HEK293T (cell line): ENCODE results near the gene DENND1B.

ENCODE experiments used
- CTCF ChIA-PET: fragments of 350-600 bp; formaldehyde crosslinking; extraction: SDS; loops from one replicate; lab custom pipeline; 2021; ENCODE audit warnings: antibody characterized with exemption, inconsistent platforms; lab: Yijun Ruan, JAX
- POLR2A ChIA-PET: fragments of 350-600 bp; formaldehyde crosslinking; extraction: SDS; loops from one replicate; lab custom pipeline; 2020; ENCODE audit warnings: antibody characterized with exemption, inconsistent platforms; lab: Yijun Ruan, JAX
- DNase-seq: peaks from one replicate; pipeline ENCODE4 v3.0.0; 2012; ENCODE audit warnings: mixed read lengths; ENCODE audit errors: extremely low spot score
- ARNT ChIP-seq: fragments of 450-650 bp; IDR thresholded peaks from 2 replicates; pipeline ENCODE4 v1.6.1; 2017; ENCODE audit warnings: mild to moderate bottlenecking
- BHLHE40 ChIP-seq: fragments of 450-650 bp; IDR thresholded peaks from 2 replicates; pipeline ENCODE4 v1.6.1; 2016; ENCODE audit warnings: mild to moderate bottlenecking, moderate library complexity, borderline replicate concordance
- CTBP1 ChIP-seq: fragments of 450-650 bp; IDR thresholded peaks from 2 replicates; pipeline ENCODE4 v1.6.1; 2016; ENCODE audit warnings: borderline replicate concordance
- ELF4 ChIP-seq: fragments of 450-650 bp; IDR thresholded peaks from 2 replicates; pipeline ENCODE4 v1.6.1; 2017; ENCODE audit warnings: antibody characterized with exemption
- FOXA1 ChIP-seq: fragments of 450-650 bp; IDR thresholded peaks from 2 replicates; pipeline ENCODE4 v1.6.1; 2016; ENCODE audit warnings: mild to moderate bottlenecking
- FOXK2 ChIP-seq: fragments of 450-650 bp; IDR thresholded peaks from 2 replicates; pipeline ENCODE4 v1.6.1; 2016; ENCODE audit warnings: mild to moderate bottlenecking
- FOXM1 ChIP-seq: fragments of 450-650 bp; IDR thresholded peaks from 2 replicates; pipeline ENCODE4 v1.6.1; 2017; ENCODE audit warnings: mild to moderate bottlenecking, borderline replicate concordance
- HDGF ChIP-seq: fragments of 450-650 bp; IDR thresholded peaks from 2 replicates; pipeline ENCODE4 v1.6.1; 2017; ENCODE audit warnings: antibody characterized with exemption, borderline replicate concordance
- L3MBTL2 ChIP-seq: fragments of 450-650 bp; conservative IDR thresholded peaks from 2 replicates; pipeline ENCODE4 v1.6.1; 2016; ENCODE audit warnings: mild to moderate bottlenecking
- LEF1 ChIP-seq: fragments of 450-650 bp; IDR thresholded peaks from 2 replicates; pipeline ENCODE4 v1.6.1; 2017; ENCODE audit warnings: mild to moderate bottlenecking, borderline replicate concordance
- NFRKB ChIP-seq: fragments of 450-650 bp; IDR thresholded peaks from 2 replicates; pipeline ENCODE4 v1.6.1; 2016; ENCODE audit warnings: mild to moderate bottlenecking, moderate library complexity
- PKNOX1 ChIP-seq: fragments of 450-650 bp; IDR thresholded peaks from 2 replicates; pipeline ENCODE4 v1.6.1; 2016
- SP1 ChIP-seq: fragments of 450-650 bp; IDR thresholded peaks from 2 replicates; pipeline ENCODE4 v1.6.1; 2017
- SUZ12 ChIP-seq: fragments of 450-650 bp; IDR thresholded peaks from 2 replicates; pipeline ENCODE4 v1.6.1; 2016; ENCODE audit warnings: mild to moderate bottlenecking
- TARDBP ChIP-seq: fragments of 450-650 bp; IDR thresholded peaks from 2 replicates; pipeline ENCODE4 v1.6.1; 2016
- ZNF384 ChIP-seq: fragments of 450-650 bp; IDR thresholded peaks from 2 replicates; pipeline ENCODE4 v1.6.1; 2016

DENND1B gene

GRCh38 chr1:197696372-197696771, 78.9 kb downstream of the DENND1B start:
- no peak for DNase-seq
- ChIA-PET POLR2A (no interaction called here), CTCF (no interaction called here)
- TF ChIP-seq FOXA1 (no peak), PKNOX1 (no peak), NFRKB (no peak), HDGF (no peak), LEF1 (no peak), ZNF384 (no peak), ARNT (no peak), FOXM1 (no peak), SUZ12 (no peak), L3MBTL2 (no peak), TARDBP (no peak), FOXK2 (no peak), ELF4 (no peak), BHLHE40 (no peak), CTBP1 (no peak), SP1 (no peak)

DNA sequence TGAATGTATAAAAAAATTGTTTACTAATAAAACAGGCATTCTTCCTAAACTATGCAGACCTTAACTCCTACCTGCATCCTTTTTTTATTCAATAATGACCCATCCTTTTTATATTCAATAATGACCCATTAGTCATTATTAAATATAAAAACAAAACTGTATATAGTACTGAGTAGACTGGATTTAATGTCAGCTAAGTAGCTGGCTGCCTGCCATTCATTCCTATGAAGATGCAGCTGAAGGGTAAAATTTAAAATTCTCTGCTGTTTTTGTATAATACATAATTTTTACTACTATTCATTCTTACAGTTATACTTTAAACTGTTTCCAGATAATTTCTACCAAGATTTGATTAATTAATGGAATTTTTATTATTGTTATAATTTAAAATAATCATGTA, 79.3 kb downstream of the DENND1B start:
- ChIA-PET POLR2A (no interaction called here), CTCF (no interaction called here)
- DNase-seq: no peak
- TF ChIP-seq SUZ12 (no peak), FOXK2 (no peak), TARDBP (no peak), PKNOX1 (no peak), BHLHE40 (no peak), ARNT (no peak), NFRKB (no peak), LEF1 (no peak), FOXA1 (no peak), L3MBTL2 (no peak), ELF4 (no peak), FOXM1 (no peak), HDGF (no peak), SP1 (no peak), ZNF384 (no peak), CTBP1 (no peak)

DNA sequence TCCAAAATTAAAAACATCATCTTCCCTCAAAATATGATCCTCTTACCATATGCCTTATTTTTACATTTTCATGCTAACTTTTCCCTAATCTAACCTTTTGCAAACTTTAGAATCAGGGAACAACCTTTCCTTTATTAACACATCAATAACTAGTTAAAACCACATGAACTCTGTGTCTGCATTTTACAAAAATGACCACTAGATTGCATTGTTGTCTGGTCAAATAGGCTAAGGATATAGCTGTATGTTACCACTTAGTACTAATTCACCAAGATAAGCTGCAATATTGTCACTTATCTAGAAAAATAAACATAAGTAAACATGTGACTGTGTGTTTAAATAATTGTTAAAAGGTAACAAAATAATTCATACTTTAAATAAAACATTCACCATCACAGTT, 82.3 kb downstream of the DENND1B start:
- POLR2A ChIA-PET: no interaction called here
- DNase-seq: no peak
- CTCF ChIA-PET: interaction anchor here (0.9 kb wide), 1 partner anchor 209 kb away, joined by 3 read pairs; the partner anchor contains the start of gene C1orf53
- no peak for TF ChIP-seq NFRKB
- TF ChIP-seq L3MBTL2: no peak
- TF ChIP-seq CTBP1: no peak
- TF ChIP-seq TARDBP: no peak
- TF ChIP-seq ZNF384: no peak
- TF ChIP-seq FOXA1: no peak
- TF ChIP-seq ELF4: no peak
- TF ChIP-seq HDGF: no peak
- no peak for TF ChIP-seq ARNT
- no peak for TF ChIP-seq SUZ12
- no peak for TF ChIP-seq LEF1
- TF ChIP-seq FOXM1: no peak
- TF ChIP-seq FOXK2: no peak
- TF ChIP-seq SP1: no peak
- TF ChIP-seq PKNOX1: no peak

DNA sequence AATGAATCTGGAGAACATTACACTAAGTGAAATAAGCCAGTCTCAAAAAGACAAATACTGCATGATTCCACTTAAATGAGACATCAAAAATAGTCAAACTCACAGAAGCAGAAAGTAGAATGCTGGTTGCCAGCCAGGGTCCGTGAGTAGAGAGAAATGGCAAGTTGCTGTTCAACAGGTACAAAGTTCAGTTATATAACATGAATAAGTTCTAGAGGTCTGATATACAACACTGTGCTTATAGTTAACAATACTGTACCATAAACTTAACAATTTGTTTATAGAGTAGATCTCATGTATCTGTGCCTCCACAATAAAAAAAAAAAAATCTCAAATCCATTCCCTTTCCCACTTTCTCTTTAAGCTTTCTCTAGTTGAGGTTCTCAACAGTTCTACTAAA, 83.5 kb downstream of the DENND1B start:
- TF ChIP-seq SP1: no peak
- TF ChIP-seq NFRKB: no peak
- DNase-seq: no peak
- ChIA-PET POLR2A (no interaction called here), CTCF (no interaction called here)

DNA sequence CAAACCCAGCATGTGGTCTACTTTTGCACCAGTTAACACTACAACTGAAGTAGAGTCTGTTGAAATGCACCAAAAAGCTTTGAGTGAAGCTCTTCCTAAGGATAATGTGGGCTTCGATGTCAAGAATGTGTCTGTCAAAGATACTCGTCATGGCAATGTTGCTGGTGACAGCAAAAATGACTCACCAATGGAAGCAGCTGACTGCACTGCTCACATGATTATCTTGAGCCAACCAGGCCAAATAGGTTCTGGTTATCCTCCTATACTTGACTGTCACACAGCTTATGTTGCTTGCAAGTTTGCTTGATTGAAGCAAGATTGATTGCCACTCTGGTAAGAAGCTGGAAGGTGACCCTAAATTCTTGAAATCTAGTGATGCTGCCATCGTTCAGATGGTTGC, 85.2 kb downstream of the DENND1B start:
- no peak for DNase-seq
- ChIA-PET POLR2A (no interaction called here), CTCF (no interaction called here)
- TF ChIP-seq BHLHE40 (no peak), FOXK2 (no peak), SP1 (no peak), FOXA1 (no peak), PKNOX1 (no peak), LEF1 (no peak), FOXM1 (no peak), ARNT (no peak), ZNF384 (no peak), CTBP1 (no peak), TARDBP (no peak), HDGF (no peak), NFRKB (no peak), ELF4 (no peak)

- CTCF ChIA-PET: no interaction called here
- DNase-seq: no peak
- TF ChIP-seq HDGF (no peak), BHLHE40 (no peak), ARNT (no peak), ELF4 (no peak), L3MBTL2 (no peak), SUZ12 (no peak), LEF1 (no peak), PKNOX1 (no peak), NFRKB (no peak), FOXK2 (no peak), SP1 (no peak), CTBP1 (no peak), FOXM1 (no peak), ZNF384 (no peak)
- POLR2A ChIA-PET: no interaction called here
These were observed 87.0 kb downstream of the DENND1B start for GRCh38 chr1:197688233-197688632.
